Measurements from ENCODE around the gene ARHGAP27. TPM values are rescaled to one million over a fixed set of nuclear protein-coding genes. Genes with fewer than 3 reads are reported as not detected.

The ARHGAP27 gene
- total and polyA plus RNA-seq, 11 donors, result 16.3 to 39.4 (median 25.3) TPM

GRCh38 chr17:45355087-45355486, 77.6 kb downstream of the ARHGAP27 start:
- no peak for TF ChIP-seq POLR2A (IDR thresholded peaks at IDR 0.05)
- TF ChIP-seq CTCF (IDR thresholded peaks at IDR 0.05), result no peak
- no peak overlapping the region for H3K4me3 ChIP-seq
- ATAC-seq, result no peak
- H3K27ac ChIP-seq, result no peak overlapping the region
- no peak for DNase-seq
- intact Hi-C loops (cut with DNase I), result no loop called here
- H3K27me3 ChIP-seq, result no peaks in the 10 kb centered on the region
- no peaks in the 10 kb centered on the region for H3K4me1 ChIP-seq
- no peaks in the 10 kb centered on the region for H3K36me3 ChIP-seq
- H3K9me3 ChIP-seq, result peaks cover 0 to 12% (median 0%) of the 10 kb centered on the region in 12 donors
- 61 to 69% (median 67%) methylated on average over 2 of the region's 2 CpGs for WGBS, 4 donors

DNA sequence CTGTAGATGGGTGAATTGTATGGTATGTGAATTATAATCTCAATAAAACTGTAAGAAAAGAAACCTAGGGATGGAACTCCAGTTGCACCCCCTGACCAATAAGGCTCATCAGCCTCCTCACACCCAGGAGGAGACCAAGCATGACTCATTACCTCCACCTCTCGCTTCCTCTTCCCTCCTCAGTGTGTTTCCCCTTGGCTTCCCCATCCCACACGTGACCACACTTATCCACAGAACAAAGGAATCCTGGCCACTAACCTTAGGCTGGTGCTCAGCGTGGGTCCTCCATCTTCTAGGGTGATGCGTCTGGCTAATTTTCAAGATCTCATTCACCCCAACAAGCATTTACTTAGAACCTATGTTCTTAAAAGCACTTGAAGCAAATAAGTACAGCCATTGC, 79.6 kb downstream of the ARHGAP27 start:
- Histone ChIP-seq H3K27ac (no peak overlapping the region), H3K9me3 (peaks cover 0 to 12% (median 0%) of the 10 kb centered on the region in 12 donors), H3K4me3 (no peak overlapping the region), H3K36me3 (no peaks in the 10 kb centered on the region), H3K4me1 (no peaks in the 10 kb centered on the region), H3K27me3 (no peaks in the 10 kb centered on the region)
- no peak for DNase-seq
- TF ChIP-seq POLR2A (IDR thresholded peaks at IDR 0.05), result no peak
- TF ChIP-seq CTCF (IDR thresholded peaks at IDR 0.05), result no peak
- ATAC-seq, result peak in 2 of 4 donors; percentile 34 to 49
- intact Hi-C loops (cut with DNase I), result no loop called here
- WGBS, 4 donors, result 69 to 84% (median 77%) methylated on average over 4 of the region's 4 CpGs

GRCh38 chr17:45351831-45352230, 80.8 kb downstream of the ARHGAP27 start:
- H3K4me1 ChIP-seq, result no peaks in the 10 kb centered on the region
- no peak for TF ChIP-seq POLR2A (IDR thresholded peaks at IDR 0.05)
- TF ChIP-seq CTCF (IDR thresholded peaks at IDR 0.05), result no peak
- no peaks in the 10 kb centered on the region for H3K36me3 ChIP-seq
- H3K9me3 ChIP-seq, result peaks cover 0 to 12% (median 0%) of the 10 kb centered on the region in 12 donors
- intact Hi-C loops (cut with DNase I), result no loop called here
- DNase-seq, result no peak
- H3K4me3 ChIP-seq, result no peak overlapping the region
- H3K27ac ChIP-seq, result no peak overlapping the region
- H3K27me3 ChIP-seq, result no peaks in the 10 kb centered on the region
- ATAC-seq, result no peak
- WGBS, 4 donors, result 91 to 98% (median 95%) methylated on average over 2 of the region's 2 CpGs

- Histone ChIP-seq H3K27me3 (no peaks in the 10 kb centered on the region), H3K4me1 (peaks cover 0 to 17% (median 2%) of the 10 kb centered on the region in 12 donors), H3K9me3 (peaks cover 0 to 12% (median 0%) of the 10 kb centered on the region in 12 donors), H3K36me3 (no peaks in the 10 kb centered on the region), H3K4me3 (no peak overlapping the region), H3K27ac (no peak overlapping the region)
- DNase-seq, result no peak
- no peak for ATAC-seq
- TF ChIP-seq POLR2A (IDR thresholded peaks at IDR 0.05) (no peak), CTCF (IDR thresholded peaks at IDR 0.05) (no peak)
- intact Hi-C loops (cut with DNase I), result no loop called here
- 67 to 82% (median 75%) methylated on average over 6 of the region's 6 CpGs for WGBS, 4 donors
Observed at GRCh38 chr17:45347444-45347843, 85.2 kb downstream of the ARHGAP27 start.
